Measurements from ENCODE around the gene KCNQ1.

Gene KCNQ1

DNA sequence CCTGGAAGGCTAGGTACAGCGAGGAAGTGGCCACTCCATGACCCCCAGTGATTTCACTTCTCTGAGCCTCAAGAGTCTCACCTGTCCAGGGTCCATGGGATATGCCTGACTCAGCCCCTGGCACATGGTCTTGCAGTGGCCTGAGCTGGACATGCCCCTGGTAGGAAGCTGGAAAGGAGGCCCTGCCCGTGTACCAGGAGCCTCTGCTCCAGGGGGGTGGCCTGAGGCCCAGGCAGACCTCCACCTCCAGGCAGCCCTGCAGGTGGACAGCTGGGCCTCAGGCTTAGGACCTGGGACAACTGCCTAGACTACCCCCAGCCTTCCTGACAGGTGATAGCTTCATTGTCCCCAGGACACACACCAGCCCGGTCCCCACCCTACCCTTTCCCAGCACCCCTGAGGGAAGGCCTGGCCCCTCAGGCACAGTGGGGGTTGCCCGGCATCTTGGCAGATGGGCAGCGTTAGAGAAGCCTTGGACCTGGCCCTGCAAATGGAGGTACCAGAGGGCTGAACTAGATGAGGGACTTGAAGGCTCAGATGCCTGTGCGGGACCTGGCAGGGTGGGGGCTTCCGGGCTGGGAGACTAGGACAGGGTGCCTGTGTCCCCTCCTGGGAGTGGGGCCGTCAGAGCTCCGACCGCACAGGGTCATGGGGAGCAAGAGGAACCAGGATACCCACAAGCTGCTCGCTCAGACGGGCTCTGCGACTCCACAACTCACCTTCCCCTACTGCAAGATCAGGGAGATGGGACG, 387.1 kb downstream of the KCNQ1 start:
- DNase-seq, result no peak

DNA sequence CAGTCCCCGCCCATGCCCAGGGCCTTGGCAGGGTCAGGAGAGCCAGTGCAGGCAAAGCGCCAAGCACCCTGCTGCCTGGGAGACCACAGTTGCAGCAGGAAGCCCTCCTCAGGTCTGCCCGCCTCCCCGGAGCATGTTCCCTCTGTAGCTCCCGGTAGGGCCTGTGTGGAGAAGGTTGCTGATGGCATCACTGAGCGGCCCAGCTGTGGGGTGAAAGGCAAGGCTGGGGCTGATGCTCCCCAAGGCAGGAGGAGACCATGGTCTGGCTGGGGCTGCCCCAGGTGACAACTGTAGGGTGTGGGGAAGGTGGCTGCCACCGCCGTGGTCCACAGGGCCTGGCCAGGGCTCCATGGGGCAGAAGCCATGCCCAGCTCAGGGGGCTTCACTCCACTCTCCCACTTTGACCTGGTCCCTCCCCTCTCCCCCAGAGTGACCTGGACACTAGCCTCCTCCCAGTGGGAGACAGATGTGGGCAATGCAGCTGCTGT, 387.8 kb downstream of the KCNQ1 start:
- DNase-seq, result no peak

DNA sequence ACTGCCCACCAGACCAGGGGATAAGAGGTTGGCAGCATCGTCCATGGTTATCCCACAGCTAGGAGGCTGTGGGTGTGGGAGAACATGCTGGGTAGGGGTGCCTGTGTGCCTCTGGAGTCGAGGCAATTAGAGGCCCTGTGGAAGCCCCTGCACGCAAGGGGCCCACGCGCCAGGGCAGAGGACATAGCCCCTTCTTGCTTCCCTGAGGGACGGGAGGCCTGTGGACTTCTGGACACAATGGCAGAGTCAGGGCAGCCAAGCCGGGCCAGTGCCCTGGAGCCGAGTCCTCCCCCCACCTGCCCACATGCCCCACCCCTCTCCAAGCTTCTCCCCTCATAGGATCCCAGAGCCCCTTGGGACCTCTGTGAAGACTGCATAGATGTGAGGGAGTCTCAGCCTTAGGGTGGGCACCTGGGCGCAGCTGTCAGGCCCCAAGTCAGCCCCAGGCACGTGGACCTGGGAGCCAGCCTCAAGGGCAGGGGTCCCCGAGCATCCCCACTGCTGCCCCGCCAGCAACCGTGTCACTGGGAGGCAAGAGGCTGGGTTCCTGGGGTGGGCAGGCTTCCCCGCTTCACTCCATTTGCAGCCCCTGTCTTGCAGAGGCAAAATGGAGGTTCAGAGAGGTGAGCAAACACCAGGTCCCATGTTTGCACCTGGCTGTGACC, 388.4 kb downstream of the KCNQ1 start:
- no peak for DNase-seq

DNA sequence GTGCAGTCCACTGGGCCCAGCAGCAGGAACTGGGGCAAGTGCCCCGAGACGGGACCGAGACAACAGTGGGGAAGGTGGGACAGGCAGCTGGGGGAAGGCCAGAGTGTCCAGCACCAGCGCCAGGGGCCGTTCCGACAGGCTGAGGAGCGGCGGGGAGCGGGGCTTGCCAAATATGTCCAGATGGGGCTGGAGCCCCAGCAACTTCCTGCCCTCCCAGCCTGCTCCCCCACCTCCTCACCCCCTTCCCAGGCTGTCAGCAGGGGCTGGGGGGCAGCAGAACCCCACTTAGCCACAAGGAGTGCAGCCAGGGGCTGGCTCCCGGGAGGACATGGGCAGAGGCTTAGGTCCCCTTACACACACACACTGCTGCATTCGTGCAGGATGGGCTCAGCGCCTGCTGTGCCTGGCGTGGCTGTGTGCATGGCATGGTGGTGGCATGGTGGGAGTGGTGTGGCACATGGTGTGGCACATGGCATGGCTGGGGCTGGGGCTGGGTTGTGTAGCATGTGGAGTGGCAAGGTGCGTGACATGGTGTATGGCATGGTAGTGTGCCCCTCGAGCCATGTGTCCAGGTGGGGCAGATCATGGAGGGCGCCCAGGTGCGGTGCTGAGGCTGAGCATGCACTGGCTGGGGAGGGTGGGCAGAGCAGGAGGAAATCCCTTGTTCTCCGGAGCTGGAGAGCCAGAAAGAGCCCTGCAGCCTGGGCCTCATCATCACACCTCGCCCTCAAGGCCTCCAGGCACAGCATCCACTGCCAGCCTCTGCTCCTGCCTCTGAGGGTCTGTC, 389.1 kb downstream of the KCNQ1 start:
- DNase-seq, result no peak

DNA sequence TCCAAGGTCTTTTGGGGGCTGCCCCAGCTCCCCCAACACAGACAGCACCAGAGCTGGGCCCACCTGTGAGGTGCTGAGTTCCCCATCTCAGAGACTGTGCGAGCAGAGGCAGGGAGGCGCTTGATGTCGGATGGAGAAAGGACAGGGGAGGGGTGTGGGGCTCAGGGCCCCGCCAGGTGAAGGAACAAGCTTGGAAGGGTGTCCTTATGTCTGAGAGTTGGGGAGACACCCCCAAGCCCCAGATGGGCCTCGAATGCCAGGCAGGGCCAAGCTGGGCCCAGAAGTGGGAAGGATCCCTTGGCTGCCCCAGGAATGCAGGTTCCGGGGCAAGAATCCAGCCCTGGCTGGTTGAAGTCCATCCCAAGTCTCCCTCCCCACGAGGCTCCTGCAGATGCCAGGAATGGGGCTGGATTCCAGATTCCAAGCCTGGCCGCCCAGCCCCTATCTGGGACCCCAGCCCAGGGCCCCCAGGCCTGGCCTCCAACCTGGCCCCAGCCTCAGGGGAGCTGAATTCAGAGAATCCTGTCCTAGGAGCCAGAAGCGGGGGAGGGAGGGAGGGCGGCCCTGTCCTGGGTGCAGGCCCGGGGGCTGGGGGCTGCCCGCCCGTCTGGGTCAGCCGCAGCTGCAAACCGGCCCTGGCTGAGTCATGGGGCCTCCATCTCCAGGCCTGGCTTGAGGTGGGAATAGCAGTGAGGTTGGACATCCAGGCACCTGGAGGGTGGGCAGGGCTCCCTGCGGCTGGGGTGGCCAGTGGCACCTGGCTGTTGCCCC, 389.9 kb downstream of the KCNQ1 start:
- no peak for DNase-seq

DNA sequence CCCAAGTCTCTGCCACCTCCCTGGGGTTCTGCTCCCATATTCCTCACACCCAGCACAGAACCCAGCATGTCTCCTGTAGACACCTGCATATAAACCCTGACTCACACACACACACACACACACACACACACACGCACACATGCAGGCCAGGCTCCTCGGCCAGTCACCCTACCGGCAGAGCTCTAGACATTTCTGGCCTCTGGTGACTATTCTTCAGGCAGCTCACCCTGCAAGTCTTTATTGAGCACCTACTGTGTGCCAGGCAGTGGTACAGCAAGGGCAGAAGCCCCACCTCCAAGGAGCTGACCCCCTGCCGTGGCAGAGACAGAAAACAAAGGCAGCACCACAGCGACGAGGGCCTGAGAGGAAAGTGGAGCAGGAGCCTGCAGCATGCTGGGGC, 390.5 kb downstream of the KCNQ1 start:
- DNase-seq, result no peak

DNA sequence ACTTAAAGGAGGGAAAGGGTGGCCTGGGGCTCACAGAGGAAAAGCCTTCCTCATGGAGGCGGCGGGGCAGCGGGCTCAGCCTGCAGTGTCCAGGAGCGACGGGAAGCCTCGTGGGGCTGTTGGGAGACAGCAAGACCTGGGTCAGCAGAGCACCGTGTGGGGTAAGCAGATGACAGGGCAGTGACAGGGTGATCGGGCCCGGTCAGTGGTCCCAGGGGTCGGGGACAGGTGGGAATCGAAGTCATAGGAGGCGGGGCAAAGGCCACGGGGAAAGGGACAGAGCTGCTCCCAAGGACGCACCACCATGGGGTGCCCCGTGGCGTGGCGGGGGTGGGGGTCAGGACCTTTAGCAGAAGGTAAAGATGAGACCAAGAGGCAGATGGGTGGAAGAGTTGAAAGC, 390.9 kb downstream of the KCNQ1 start:
- no peak for DNase-seq

DNA sequence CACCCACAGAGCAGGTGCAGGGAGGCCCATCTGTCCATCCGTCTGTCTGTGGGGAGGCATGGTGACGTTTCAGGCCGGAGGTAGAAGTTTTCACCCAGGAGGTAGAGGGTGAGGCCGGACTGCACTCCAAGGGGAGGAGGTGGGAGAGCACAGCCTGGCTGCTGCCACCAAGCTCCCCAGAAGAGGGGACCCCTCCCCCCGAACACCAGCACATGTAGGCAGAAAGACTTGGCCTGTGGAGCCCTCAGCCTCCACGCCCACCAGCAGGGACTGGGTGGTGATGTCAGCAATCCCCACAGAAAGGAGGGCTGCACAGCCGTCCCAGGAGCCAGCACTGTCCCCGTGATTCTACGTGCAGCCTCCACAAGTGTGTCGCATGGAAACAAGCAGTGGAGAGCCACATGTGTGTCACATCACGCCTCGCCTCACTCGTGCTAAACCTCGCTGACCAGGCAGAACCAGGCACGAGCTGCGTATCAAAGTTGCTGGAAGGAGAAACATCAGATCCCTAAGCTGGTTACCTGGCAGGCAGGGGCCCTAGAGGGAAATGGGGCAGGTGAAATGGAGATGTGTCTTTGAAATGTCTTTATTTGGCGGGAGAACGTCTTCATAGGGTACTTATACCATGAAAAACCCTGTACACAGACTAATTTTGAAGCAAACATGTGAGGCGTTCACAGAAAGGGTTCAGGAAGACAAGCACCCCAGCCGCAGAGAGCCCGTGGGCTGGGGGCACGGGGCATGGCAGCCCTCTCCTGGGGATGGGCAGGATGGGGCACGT, 391.7 kb downstream of the KCNQ1 start:
- DNase-seq, result no peak

DNA sequence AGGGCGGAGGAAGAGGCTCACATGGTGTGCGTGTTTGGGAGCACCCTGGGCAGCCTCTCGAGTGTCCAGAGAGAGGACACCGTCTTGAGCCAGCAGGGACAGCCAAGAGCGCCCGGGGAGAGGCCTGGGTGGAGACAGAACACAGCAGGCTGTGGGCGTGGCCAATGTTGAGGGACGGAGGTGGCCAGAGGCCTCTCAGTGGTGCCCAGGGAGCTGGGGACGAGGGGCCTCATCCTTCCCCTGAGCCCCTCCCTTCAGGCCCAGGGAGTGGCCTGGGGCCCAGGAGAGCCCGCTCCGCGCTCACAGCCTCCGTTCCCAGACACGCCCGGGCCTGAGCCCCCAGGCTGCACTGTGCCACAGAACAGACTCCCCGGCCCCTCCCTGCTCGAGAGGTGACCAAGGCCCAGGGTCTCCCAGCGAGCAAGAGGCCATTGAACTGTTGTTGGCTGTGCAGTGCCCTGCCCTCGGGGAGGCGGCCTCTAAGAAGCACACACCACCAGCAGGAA, 392.3 kb downstream of the KCNQ1 start:
- no peak for DNase-seq

DNA sequence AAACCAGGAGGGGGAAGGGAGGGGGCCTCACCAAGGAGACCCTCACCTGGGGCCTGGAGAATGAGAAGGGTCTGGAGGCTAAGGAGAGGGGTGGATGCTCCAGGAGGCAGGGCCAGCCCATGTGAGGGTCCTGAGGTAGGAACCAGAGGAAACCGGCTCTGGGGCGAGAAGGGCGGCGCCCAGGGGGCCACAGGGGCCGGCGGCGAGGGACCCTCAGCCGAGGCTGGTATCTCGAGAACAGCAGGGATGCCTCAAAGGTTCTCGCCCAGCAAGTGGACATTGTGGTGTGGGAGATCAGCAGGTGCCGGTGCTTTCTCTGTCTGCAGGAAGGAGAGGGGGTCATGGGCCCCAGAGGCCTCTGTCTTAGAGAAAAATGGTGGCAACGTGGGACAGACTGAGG, 392.8 kb downstream of the KCNQ1 start:
- no peak for DNase-seq

DNA sequence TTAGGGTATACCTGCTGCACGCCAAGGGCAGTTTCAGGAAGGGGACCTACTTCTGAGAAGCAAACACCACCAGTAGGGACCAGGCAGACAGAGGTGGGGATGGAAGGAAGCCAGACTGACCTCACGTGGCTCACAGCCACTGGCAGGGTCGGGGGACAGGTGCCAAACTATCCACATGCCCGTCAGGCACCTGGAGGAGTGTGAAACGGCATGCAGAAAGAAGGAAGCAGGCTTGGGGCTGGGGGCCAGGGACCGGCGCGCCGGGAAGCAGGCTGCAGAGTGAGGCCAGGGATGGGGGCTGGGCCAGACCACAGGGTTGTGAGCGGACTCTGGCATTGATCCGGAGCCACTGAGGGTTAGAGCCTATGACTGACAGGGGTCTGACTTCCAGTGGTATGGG, 393.3 kb downstream of the KCNQ1 start:
- DNase-seq, result no peak

DNA sequence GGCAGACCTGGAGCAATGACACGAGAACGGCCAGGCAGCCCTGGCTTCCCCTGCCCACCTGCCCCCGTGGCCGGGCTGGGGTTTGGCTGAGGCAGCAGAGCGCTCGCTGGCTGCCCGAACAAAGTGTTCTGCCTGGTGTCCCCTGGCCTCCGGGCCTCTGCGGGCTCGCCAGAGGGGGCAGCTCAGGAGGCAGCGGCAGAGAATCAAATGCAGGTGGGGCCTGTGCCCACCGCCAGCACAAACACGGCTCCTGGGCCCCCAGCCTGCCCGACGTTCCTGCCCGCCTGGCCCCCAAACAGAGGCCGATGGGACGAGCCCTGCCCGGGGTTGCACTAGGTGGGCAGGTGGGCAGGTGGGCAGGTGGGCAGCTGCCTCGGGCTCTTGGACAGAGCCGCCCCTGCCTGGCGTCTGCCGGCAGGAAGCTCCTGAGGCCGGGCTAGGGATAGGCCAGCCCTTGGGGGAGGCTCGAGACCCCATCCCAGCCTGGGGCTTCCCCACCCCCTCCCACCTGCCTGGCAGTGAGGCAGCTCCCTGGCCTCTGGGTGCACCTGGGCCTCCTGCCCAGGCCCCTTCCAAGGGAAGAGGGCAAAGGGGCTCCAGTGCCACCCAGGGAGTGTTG, 394.0 kb downstream of the KCNQ1 start:
- no peak for DNase-seq

DNA sequence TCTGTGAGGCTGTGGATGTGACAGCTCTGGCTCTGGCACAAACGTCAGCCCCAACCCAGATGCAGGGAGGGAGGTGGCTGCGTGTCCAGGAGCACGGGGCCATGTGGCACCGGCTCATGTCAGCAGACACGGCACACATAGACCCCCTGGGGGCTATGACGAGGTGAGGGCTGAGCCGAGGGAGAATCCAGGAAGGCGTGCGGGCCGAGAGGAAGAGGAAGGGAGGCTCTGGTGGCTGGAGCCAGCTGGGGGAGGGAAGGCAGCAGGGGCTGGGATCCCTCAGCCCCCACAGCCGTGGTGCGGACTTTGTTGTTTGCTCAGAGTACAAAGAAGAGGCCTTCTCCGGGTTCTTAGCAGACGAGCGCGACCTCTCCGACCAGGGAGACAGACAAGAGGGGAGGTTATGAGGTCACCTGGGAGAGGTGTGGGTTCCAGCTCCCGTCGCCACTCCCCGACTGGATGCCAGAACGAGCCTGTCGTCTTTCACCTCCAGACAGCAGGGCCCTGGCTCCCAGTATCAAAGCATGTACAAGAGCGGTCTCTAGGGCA, 394.7 kb downstream of the KCNQ1 start:
- DNase-seq, result no peak

DNA sequence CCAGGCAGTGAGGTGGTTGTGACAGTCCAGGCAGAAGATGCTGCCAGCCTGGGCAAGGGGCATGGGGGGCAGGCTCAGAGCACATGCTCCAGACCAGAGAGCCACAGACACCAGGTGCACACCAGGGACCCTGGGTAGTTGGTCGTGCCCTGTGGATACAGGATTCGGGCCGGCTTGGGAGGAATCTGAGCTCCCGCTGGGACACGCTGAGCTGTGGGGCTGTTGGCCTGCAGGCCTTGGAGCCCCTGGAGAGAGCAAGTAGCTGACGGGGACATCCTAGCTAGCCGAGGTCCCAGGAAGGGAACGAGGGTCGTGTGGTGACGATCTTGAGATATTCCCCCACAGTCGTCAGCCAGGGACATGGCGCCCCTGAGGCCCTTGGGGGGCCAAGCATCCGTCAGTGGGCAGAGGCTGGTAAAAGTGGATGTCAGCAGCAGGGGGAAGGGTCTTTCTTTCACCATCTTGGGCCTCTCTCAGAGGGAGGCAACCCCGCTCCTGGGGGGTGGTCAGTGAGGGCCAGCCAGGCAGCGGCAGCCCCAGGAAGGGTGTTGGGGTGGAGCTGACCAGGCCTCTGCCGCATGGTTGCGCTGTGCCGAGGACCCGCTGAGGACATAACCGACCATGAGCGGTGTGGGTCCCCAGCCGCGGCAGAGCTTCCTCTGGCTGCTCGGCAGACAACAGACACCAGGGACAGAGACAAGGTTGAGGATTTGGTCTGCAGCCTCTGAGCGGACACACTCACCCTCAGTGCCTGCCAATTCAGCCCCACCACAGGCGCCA, 396.8 kb downstream of the KCNQ1 start:
- no peak for DNase-seq

DNA sequence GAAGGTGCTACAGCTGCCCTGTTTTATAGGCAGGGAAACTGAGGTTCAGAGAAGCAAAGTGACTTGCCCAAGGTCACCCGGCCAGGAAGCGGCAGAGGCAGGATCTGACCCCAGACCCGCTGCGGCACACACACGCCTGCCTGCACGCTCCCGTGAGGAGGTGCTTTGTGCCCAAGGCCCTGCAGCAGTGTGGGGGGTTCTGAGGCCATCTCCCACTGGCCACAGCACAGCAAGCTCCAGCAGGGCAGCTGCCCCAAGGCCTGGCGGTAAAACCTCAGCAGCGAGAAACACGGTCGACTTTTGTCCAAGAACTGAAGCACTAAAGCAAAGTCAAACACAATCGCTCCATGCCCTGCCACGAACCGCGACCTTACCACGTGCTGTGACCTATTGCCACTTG, 398.1 kb downstream of the KCNQ1 start:
- no peak for DNase-seq

DNA sequence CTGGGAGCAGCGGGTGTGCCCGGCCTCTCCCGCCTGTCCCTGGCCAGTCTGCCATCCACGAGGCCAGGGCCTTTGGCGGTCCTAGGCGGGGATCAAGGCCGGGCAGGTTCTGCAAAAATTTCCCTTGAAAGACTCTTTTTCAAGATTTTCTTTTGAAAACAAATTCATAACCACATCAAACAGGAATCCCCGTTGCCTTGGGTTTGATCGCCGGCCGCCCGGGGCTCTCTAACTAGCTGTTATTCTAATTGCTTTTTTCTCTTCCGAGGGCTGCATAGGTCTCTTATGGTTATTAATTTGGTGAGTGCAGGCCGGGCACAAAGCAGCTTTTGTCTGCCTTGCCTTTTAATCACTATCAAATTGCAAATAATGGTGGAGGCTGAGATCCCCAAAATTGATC, 398.7 kb downstream of the KCNQ1 start:
- DNase-seq, result no peak

DNA sequence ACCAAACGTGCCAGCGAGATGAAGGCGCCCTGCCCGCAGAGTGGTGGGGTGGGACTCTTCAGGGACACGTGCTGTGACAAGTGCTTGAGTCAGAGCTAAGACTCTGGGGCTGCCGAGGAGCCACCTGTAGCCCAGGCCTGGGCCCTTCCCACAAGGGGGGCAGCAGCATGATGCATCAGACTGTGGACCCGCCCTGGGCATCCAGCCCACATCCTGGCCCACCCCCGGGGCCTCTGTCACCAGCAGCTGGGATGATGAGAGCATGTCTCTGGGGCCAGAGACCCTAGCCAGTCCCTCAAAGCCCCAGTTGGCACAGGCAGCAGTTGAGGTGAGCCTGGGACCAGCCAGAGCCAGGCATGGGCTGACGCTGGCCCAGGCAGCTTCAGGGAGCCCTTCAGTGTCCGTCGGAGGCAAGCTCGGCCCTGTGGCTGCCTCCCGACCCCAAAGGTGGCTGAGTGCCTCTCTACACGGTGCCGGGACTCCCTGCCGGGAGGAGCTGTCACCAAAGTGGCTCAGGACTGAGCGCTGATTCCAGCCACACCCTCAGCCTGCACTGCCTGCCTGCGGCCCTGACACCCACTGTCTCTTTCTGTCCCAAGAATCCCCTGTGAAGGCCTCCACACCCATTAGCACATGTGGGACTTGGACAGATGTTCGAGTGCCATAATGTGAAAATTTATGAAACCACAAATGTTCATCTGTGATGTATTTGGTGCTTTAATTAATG, 399.5 kb downstream of the KCNQ1 start:
- DNase-seq, result no peak

DNA sequence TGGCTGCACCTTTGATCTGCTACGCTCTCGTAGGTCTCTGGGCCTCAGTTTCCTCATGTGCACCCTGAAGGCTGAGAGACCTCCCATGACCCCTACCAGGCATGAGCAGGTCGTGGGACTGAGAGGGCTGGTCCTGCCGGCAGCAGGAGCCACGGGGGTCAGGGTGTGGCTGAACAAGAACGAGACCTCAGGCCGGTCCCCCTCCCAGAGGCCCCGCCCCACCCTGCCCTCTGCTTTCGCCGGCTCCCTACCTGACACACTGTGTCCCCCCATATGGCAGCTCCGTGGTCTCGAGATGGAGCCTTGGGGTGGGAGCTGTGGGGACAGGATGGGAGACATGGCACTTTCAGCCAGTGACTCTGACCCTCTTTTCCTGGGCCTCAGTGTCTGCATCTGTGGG, 400.2 kb downstream of the KCNQ1 start:
- DNase-seq, result no peak

DNA sequence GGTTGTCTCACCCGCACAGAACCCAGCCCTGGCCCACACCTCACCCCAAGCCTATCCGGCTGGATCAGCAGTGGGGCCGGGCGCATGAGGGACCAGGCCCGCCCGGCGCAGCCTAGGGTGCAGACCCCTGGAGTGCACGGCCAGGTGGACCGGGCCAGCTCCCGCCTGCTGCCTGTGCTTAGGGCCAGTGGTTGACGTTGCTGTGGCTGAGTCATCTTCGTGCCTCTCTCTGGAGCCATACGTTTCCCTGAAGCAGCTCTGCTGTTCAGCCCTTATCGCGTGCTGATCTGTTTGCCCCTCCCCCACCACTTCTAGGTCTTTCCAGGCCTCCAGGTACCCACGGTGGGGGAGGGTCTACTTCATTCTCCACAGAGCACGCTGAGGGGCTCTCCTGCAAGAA, 401.2 kb downstream of the KCNQ1 start:
- DNase-seq, result no peak

DNA sequence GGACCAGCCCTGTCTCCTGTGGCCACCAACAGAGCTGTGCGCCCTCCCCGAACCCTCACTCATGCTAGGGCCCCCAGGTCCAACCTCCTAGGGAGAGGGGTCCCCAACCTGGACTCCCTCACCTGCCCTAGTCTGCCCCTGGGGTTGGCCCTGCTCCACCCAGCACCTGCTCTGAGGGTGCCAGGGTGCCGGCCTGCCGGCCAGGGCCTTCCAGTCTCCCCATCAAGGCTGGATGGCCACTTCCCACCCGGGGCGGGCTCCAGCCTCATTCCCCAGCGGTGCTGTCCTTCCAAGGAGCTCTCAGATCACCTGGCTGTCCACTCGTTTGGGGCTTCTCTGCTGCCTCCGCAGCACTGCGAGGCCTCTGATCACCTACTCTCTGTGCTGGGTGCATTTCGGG, 401.7 kb downstream of the KCNQ1 start:
- DNase-seq, result no peak
